WTC11 (cell line): ENCODE data around the gene C1QTNF1. TPM values are rescaled to one million over a fixed set of nuclear protein-coding genes. Genes with fewer than 3 reads are reported as not detected.

Experiments
- ATAC-seq: fragments of 200-7000 bp; cut with Tn5 transposase; 2 replicates; pipeline ENCODE4 v1.10.0; 2021; ENCODE audit warnings: mild to moderate bottlenecking, moderate library complexity
- CTCF ChIA-PET: fragments of 300-600 bp; sonication (Branson Sonifier 250); formaldehyde crosslinking; loops from one replicate; lab custom pipeline; 2021; ENCODE audit warnings: antibody characterized with exemption; lab: Charles Lee
- POLR2A ChIA-PET: fragments of 350-600 bp; sonication (Branson Sonifier 250); formaldehyde crosslinking; loops from one replicate; lab custom pipeline; 2021; ENCODE audit warnings: antibody characterized with exemption; lab: Charles Lee
- DNase-seq: peaks from one replicate; pipeline ENCODE4 v3.0.0; 2021; ENCODE audit warnings: low spot score
- H3K27ac Mint-ChIP-seq: 2 replicates; pipeline ENCODE4 v1.8.0; 2021; ENCODE audit warnings: mixed read lengths
- H3K27me3 Mint-ChIP-seq: 2 replicates; pipeline ENCODE4 v1.8.0; 2021; ENCODE audit warnings: low read depth, mild to moderate bottlenecking, moderate library complexity, mixed read lengths
- H3K36me3 Mint-ChIP-seq: 2 replicates; pipeline ENCODE4 v1.8.0; 2021; ENCODE audit warnings: mixed read lengths
- H3K4me1 Mint-ChIP-seq: 2 replicates; pipeline ENCODE4 v1.8.0; 2022; ENCODE audit warnings: mixed read lengths
- H3K4me3 Mint-ChIP-seq: 2 replicates; pipeline ENCODE4 v1.8.0; 2021; ENCODE audit warnings: mild to moderate bottlenecking, moderate library complexity, mixed read lengths
- H3K9me3 Mint-ChIP-seq: 2 replicates; pipeline ENCODE4 v1.8.0; 2021; ENCODE audit warnings: mixed read lengths
- CREB1 ChIP-seq: sonication (generic); formaldehyde crosslinking; IDR thresholded peaks from 2 replicates; pipeline ENCODE4 v1.8.0; 2023; ENCODE audit warnings: mild to moderate bottlenecking, missing genetic modification reagents
- GRHL2 ChIP-seq: fragments of 250-450 bp; sonication (Bioruptor Pico); IDR thresholded peaks from 2 replicates; pipeline ENCODE4 v1.8.0; 2022; ENCODE audit warnings: mild to moderate bottlenecking, moderate library complexity; ENCODE audit not compliant: insufficient replicate concordance, severe bottlenecking
- NFYB ChIP-seq: sonication (generic); formaldehyde crosslinking; conservative IDR thresholded peaks from 2 replicates; pipeline ENCODE4 v1.8.0; 2022; ENCODE audit warnings: low read depth, missing genetic modification reagents
- NR3C1 ChIP-seq: sonication (generic); formaldehyde crosslinking; conservative IDR thresholded peaks from 2 replicates; pipeline ENCODE4 v1.8.1; 2023; ENCODE audit warnings: low read depth, mild to moderate bottlenecking, missing genetic modification reagents
- OVOL2 ChIP-seq: fragments of 250-450 bp; sonication (Bioruptor Pico); IDR thresholded peaks from 2 replicates; pipeline ENCODE4 v1.9.0; 2021; ENCODE audit warnings: mild to moderate bottlenecking, borderline replicate concordance
- TEAD1 ChIP-seq: sonication (generic); formaldehyde crosslinking; IDR thresholded peaks from 2 replicates; pipeline ENCODE4 v1.8.0; 2022; ENCODE audit warnings: mild to moderate bottlenecking, missing genetic modification reagents
- TEAD4 ChIP-seq: sonication (generic); formaldehyde crosslinking; IDR thresholded peaks from 2 replicates; pipeline ENCODE4 v1.8.0; 2022; ENCODE audit warnings: mild to moderate bottlenecking, missing genetic modification reagents
- TP53 ChIP-seq: sonication (generic); formaldehyde crosslinking; IDR thresholded peaks from 2 replicates; pipeline ENCODE4 v1.8.1; 2023; ENCODE audit warnings: mild to moderate bottlenecking, missing genetic modification reagents
- ZNF317 ChIP-seq: sonication (generic); formaldehyde crosslinking; IDR thresholded peaks from 2 replicates; pipeline ENCODE4 v1.8.1; 2023; ENCODE audit warnings: low read depth, mild to moderate bottlenecking, moderate library complexity, missing genetic modification reagents, borderline replicate concordance
- total RNA-seq: library from RNA; stranded (reverse); gene quantifications from 3 replicates; pipeline ENCODE4 v1.2.3, GENCODE V29; 2021
- TF ChIP-seq, protein P1 (sequence below): sonication (generic); formaldehyde crosslinking; IDR thresholded peaks from 2 replicates; pipeline ENCODE4 v1.8.0; 2023; ENCODE audit warnings: mild to moderate bottlenecking, missing genetic modification reagents
- TF ChIP-seq, protein P2 (sequence below): sonication (generic); formaldehyde crosslinking; IDR thresholded peaks from 2 replicates; pipeline ENCODE4 v1.8.0; 2023; ENCODE audit warnings: missing genetic modification reagents
- TF ChIP-seq, protein P3 (sequence below): sonication (generic); formaldehyde crosslinking; IDR thresholded peaks from 2 replicates; pipeline ENCODE4 v1.8.1; 2022; ENCODE audit warnings: missing genetic modification reagents, borderline replicate concordance
- TF ChIP-seq, protein P4 (sequence below): fragments of 250-450 bp; sonication (Bioruptor Pico); IDR thresholded peaks from 2 replicates; pipeline ENCODE4 v1.9.0; 2021; ENCODE audit warnings: mild to moderate bottlenecking, borderline replicate concordance
- TF ChIP-seq, protein P5 (sequence below): sonication (generic); formaldehyde crosslinking; IDR thresholded peaks from 2 replicates; pipeline ENCODE4 v1.8.1; 2022; ENCODE audit warnings: mild to moderate bottlenecking, missing genetic modification reagents, moderate library complexity, borderline replicate concordance
- TF ChIP-seq, protein P6 (sequence below): sonication (generic); formaldehyde crosslinking; IDR thresholded peaks from 2 replicates; pipeline ENCODE4 v1.8.1; 2023; ENCODE audit warnings: mild to moderate bottlenecking, missing genetic modification reagents, moderate library complexity
- TF ChIP-seq, protein P7 (sequence below): sonication (generic); formaldehyde crosslinking; IDR thresholded peaks from 2 replicates; pipeline ENCODE4 v1.8.0; 2023; ENCODE audit warnings: missing genetic modification reagents, mild to moderate bottlenecking, borderline replicate concordance

Gene C1QTNF1
- total RNA-seq, 1 experiment from 2014 or later, result 1.7 TPM

DNA sequence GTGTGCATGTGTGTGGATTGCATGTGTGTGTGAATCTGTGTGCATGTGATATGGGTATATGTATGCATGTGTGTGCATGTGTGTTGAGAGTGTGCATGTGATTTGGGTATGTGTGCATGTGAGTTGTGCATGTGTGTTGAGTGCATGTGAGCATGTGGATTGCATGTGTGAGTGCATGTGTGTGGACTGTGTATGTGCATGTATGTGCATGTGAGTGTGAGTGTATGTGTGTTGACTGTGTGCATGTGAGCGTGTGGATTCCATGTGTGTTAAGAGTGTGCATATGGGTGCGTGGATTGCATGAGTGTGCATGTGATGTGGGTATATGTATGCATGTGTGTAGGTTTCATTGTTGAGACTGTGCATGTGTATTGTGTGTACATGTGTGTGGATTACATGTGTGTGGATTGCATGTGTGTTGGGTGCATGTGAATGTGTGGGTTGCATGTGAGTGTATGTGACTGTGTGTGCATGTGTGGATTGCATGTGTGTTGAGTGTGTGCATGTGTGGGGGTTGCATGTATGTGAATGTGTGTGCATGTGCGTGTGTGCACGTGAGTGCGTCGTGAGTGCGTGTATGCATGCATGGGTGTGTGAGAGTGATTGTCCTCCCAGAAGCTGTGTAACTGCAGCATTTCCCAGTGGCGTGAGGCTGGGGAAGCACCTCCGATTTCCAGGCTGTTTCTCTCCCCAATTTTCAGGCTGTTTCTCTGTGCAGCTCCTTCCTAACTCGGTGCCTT lies 19.4 kb downstream of the C1QTNF1 start (continued):
- TF ChIP-seq, protein P1, sequence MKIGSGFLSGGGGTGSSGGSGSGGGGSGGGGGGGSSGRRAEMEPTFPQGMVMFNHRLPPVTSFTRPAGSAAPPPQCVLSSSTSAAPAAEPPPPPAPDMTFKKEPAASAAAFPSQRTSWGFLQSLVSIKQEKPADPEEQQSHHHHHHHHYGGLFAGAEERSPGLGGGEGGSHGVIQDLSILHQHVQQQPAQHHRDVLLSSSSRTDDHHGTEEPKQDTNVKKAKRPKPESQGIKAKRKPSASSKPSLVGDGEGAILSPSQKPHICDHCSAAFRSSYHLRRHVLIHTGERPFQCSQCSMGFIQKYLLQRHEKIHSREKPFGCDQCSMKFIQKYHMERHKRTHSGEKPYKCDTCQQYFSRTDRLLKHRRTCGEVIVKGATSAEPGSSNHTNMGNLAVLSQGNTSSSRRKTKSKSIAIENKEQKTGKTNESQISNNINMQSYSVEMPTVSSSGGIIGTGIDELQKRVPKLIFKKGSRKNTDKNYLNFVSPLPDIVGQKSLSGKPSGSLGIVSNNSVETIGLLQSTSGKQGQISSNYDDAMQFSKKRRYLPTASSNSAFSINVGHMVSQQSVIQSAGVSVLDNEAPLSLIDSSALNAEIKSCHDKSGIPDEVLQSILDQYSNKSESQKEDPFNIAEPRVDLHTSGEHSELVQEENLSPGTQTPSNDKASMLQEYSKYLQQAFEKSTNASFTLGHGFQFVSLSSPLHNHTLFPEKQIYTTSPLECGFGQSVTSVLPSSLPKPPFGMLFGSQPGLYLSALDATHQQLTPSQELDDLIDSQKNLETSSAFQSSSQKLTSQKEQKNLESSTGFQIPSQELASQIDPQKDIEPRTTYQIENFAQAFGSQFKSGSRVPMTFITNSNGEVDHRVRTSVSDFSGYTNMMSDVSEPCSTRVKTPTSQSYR (CRISPR knock-in tag), result no peak
- TF ChIP-seq NR3C1 (CRISPR knock-in tag) (no peak), CREB1 (no peak)
- TF ChIP-seq, protein P2, sequence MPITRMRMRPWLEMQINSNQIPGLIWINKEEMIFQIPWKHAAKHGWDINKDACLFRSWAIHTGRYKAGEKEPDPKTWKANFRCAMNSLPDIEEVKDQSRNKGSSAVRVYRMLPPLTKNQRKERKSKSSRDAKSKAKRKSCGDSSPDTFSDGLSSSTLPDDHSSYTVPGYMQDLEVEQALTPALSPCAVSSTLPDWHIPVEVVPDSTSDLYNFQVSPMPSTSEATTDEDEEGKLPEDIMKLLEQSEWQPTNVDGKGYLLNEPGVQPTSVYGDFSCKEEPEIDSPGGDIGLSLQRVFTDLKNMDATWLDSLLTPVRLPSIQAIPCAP (CRISPR knock-in tag), result no peak
- TF ChIP-seq, protein P3, sequence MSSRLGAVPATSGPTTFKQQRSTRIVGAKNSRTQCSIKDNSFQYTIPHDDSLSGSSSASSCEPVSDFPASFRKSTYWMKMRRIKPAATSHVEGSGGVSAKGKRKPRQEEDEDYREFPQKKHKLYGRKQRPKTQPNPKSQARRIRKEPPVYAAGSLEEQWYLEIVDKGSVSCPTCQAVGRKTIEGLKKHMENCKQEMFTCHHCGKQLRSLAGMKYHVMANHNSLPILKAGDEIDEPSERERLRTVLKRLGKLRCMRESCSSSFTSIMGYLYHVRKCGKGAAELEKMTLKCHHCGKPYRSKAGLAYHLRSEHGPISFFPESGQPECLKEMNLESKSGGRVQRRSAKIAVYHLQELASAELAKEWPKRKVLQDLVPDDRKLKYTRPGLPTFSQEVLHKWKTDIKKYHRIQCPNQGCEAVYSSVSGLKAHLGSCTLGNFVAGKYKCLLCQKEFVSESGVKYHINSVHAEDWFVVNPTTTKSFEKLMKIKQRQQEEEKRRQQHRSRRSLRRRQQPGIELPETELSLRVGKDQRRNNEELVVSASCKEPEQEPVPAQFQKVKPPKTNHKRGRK (CRISPR knock-in tag), result no peak

DNA sequence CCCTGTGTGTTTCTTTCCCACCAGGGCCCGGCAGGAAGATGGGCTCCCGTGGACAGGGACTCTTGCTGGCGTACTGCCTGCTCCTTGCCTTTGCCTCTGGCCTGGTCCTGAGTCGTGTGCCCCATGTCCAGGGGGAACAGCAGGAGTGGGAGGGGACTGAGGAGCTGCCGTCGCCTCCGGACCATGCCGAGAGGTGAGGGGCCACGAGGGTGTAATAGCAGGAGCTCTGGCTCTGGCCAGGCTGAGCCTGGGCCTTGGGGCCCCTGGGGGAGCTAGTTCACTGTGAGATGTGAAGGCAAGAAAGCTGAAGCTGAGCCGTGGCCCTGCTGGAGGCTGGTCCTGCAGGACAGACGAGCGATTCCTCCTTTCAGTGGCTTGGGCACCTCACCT lies 20.0 kb downstream of the C1QTNF1 start:
- ATAC-seq (no peak), DNase-seq (no peak)
- Mint-ChIP-seq H3K36me3 (no peaks in the 10 kb centered on the region), H3K27ac (no peak overlapping the region), H3K4me1 (peaks cover 6% of the 10 kb centered on the region; the same call in 1 of the 2 replicates), H3K4me3 (no peak overlapping the region), H3K27me3 (peaks cover 7% of the 10 kb centered on the region), H3K9me3 (peaks cover 13% of the 10 kb centered on the region)
- POLR2A ChIA-PET, result no interaction called here
- CTCF ChIA-PET, result interaction anchor here (1.0 to 3.4 kb wide), 7 partner anchors 10 to 54 kb away, joined by 3 to 51 read pairs (median 21); partner anchors contain the start of gene ENGASE
- TF ChIP-seq NFYB (CRISPR knock-in tag) (no peak), GRHL2 (no peak), ZNF317 (CRISPR knock-in tag) (no peak), OVOL2 (CRISPR knock-in tag) (no peak), TEAD1 (no peak), TP53 (CRISPR knock-in tag) (no peak), TEAD4 (CRISPR knock-in tag) (no peak)
- TF ChIP-seq, protein P4, sequence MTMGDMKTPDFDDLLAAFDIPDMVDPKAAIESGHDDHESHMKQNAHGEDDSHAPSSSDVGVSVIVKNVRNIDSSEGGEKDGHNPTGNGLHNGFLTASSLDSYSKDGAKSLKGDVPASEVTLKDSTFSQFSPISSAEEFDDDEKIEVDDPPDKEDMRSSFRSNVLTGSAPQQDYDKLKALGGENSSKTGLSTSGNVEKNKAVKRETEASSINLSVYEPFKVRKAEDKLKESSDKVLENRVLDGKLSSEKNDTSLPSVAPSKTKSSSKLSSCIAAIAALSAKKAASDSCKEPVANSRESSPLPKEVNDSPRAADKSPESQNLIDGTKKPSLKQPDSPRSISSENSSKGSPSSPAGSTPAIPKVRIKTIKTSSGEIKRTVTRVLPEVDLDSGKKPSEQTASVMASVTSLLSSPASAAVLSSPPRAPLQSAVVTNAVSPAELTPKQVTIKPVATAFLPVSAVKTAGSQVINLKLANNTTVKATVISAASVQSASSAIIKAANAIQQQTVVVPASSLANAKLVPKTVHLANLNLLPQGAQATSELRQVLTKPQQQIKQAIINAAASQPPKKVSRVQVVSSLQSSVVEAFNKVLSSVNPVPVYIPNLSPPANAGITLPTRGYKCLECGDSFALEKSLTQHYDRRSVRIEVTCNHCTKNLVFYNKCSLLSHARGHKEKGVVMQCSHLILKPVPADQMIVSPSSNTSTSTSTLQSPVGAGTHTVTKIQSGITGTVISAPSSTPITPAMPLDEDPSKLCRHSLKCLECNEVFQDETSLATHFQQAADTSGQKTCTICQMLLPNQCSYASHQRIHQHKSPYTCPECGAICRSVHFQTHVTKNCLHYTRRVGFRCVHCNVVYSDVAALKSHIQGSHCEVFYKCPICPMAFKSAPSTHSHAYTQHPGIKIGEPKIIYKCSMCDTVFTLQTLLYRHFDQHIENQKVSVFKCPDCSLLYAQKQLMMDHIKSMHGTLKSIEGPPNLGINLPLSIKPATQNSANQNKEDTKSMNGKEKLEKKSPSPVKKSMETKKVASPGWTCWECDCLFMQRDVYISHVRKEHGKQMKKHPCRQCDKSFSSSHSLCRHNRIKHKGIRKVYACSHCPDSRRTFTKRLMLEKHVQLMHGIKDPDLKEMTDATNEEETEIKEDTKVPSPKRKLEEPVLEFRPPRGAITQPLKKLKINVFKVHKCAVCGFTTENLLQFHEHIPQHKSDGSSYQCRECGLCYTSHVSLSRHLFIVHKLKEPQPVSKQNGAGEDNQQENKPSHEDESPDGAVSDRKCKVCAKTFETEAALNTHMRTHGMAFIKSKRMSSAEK, result no peak
- TF ChIP-seq, protein P5, sequence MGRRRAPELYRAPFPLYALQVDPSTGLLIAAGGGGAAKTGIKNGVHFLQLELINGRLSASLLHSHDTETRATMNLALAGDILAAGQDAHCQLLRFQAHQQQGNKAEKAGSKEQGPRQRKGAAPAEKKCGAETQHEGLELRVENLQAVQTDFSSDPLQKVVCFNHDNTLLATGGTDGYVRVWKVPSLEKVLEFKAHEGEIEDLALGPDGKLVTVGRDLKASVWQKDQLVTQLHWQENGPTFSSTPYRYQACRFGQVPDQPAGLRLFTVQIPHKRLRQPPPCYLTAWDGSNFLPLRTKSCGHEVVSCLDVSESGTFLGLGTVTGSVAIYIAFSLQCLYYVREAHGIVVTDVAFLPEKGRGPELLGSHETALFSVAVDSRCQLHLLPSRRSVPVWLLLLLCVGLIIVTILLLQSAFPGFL (CRISPR knock-in tag), result no peak
- TF ChIP-seq, protein P6, sequence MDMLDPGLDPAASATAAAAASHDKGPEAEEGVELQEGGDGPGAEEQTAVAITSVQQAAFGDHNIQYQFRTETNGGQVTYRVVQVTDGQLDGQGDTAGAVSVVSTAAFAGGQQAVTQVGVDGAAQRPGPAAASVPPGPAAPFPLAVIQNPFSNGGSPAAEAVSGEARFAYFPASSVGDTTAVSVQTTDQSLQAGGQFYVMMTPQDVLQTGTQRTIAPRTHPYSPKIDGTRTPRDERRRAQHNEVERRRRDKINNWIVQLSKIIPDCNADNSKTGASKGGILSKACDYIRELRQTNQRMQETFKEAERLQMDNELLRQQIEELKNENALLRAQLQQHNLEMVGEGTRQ (CRISPR knock-in tag), result no peak
- TF ChIP-seq, protein P7, sequence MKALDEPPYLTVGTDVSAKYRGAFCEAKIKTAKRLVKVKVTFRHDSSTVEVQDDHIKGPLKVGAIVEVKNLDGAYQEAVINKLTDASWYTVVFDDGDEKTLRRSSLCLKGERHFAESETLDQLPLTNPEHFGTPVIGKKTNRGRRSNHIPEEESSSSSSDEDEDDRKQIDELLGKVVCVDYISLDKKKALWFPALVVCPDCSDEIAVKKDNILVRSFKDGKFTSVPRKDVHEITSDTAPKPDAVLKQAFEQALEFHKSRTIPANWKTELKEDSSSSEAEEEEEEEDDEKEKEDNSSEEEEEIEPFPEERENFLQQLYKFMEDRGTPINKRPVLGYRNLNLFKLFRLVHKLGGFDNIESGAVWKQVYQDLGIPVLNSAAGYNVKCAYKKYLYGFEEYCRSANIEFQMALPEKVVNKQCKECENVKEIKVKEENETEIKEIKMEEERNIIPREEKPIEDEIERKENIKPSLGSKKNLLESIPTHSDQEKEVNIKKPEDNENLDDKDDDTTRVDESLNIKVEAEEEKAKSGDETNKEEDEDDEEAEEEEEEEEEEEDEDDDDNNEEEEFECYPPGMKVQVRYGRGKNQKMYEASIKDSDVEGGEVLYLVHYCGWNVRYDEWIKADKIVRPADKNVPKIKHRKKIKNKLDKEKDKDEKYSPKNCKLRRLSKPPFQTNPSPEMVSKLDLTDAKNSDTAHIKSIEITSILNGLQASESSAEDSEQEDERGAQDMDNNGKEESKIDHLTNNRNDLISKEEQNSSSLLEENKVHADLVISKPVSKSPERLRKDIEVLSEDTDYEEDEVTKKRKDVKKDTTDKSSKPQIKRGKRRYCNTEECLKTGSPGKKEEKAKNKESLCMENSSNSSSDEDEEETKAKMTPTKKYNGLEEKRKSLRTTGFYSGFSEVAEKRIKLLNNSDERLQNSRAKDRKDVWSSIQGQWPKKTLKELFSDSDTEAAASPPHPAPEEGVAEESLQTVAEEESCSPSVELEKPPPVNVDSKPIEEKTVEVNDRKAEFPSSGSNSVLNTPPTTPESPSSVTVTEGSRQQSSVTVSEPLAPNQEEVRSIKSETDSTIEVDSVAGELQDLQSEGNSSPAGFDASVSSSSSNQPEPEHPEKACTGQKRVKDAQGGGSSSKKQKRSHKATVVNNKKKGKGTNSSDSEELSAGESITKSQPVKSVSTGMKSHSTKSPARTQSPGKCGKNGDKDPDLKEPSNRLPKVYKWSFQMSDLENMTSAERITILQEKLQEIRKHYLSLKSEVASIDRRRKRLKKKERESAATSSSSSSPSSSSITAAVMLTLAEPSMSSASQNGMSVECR, result no peak
- TF ChIP-seq, protein P2 (CRISPR knock-in tag), result no peak
